GM19240 (cell line): ENCODE measurements around the gene POU5F1.
A peak's percentile ranks its signal among the peaks of the same experiment; 100 is the strongest.
"Not testable (repeated sequence)": the region's sequence is repeated elsewhere in the genome, so short reads cannot be mapped to it uniquely, and the experiment has no call there.

Source experiments
- DNase-seq: peaks from one replicate; pipeline ENCODE4 v3.0.0; 2011; ENCODE audit warnings: low spot score; ENCODE audit not compliant: insufficient read length

POU5F1 gene

DNA sequence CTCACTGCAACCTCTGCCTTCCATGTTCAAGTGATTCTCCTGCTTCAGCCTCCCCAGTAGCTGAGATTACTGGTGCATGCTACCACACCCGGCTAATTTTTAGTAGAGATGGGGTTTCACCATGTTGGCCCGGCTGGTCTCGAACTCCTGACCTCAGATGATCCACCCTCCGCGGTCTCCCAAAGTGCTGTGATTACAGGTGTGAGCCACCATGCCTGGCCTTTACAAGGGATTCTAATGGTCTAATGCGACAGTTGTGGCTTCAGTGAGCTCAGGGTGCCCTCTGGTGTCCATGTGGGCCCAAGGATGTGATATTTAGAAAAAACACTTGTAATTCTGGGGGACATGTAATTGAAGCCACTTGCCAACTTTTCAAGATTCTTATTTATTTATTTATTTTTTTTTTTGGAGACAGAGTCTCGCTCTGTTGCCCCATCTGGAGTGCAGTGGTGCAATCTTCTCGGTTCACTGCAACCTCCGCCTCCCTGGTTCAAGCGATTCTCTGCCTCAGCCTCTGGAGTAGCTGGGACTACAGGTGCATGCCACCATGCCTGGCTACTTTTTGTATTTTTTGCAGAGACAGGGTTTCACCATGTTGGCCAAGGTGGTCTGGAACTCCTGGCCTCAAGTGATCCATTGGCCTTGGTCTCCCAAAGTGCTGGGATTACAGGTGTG, 22.1 kb upstream of the POU5F1 start:
- DNase-seq = not testable (repeated sequence)

DNA sequence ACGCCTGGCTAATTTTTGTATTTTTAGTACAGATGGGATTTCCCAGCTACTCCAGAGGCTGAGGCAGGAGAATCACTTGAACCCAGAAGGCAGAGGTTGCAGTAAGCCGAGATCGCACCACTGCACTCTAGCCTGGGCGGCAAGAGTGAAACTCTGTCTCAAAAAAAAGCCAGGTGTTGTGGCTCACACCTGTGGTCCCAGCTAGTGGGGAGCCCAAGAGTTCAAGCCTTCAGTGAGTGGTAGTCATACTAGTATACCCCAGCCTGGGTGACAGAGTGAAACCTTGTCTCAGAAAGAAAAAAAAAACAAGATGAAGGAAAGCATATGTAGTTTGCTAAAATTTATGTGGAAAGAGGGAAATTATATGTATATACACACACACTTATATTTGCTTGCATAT, 20.0 kb upstream of the POU5F1 start:
- DNase-seq = no peak

DNA sequence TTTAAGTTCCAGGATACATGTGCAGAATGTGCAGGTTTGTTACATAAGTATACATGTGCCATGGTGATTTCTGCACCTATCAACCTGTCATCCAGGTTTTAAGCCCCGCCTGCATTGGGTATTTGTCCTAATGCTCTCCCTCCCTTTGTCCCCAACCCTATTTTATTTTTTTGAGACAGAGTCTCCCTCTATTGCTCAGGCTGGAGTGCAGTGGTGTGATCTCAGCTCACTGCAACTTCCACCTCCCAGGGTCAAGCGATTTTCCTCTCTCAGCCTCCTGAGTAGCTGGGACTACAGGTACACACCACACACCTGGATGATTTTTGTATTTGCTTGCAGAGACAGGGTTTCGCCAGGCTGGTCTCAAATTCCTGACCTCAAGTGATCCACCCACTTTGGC, 18.7 kb upstream of the POU5F1 start:
- DNase-seq = not testable (repeated sequence)

DNA sequence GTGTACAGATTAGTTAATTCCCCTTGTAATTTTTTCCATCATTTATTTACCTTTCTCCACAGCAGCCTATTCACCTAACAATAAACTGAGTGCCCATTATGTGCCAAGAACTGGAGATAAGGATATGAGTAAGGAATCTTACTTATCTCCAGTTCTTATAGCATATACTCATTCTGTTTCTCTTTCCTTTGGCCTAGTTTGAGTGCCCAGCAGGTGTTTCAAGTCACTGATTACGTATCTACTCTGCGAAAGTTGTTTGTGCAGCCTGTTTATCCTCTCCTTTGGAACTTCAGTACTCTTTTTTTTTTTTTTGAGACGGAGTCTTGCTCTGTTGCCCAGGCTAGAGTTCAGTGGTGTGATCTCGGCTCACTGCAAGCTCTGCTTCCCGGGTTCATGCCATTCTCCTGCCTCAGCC, 17.3 kb upstream of the POU5F1 start:
- DNase-seq = no peak

DNA sequence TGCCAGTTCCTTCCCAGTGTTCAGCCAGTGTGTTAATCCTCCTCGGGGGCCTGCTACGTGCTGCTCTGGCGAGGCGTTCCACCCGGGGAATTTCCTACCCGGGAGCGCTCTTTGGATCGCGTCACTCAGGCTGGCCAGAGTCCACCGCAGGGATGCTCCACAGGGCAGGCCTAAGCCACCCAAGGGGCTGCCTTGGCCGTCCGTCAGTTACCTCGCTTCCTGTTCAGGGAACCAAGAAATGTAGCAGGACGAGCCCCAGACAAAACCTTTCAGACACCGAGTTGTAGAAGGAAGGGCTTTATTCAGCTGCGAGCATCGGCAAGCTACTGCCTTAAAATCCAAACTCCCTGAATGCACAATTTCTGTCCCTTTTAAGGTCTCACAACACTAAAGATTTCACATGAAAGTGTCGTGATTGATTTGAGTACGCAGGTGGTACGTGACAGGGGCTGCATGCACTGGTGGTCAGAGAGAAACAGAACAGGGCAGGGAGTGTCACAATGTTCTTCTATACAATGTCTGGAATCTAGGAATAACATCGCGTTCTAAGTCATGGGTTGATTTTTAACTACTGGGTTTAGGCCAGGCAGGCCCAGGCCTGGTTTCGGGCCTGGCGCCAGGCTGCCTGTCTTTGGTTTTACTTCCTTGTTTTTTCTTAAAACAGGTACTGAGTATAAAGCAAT, 15.7 kb upstream of the POU5F1 start:
- no peak for DNase-seq

DNA sequence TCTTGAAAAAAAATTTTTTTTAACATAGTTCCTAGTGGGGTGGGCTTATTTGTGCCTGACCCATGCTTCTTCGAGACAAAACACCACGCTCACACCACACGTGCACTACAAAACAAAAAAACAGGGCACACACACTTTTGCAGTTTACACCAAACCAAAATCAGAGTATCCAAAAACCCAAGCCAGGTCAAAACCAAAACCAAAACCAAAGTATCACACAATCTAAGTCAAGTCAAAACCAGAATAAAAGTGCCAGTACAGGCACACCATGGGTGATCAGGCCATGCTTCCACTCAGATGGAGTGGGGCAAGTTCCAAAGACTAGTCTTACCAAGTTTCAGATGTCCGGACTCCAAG, 15.2 kb upstream of the POU5F1 start:
- not testable (repeated sequence) for DNase-seq

DNA sequence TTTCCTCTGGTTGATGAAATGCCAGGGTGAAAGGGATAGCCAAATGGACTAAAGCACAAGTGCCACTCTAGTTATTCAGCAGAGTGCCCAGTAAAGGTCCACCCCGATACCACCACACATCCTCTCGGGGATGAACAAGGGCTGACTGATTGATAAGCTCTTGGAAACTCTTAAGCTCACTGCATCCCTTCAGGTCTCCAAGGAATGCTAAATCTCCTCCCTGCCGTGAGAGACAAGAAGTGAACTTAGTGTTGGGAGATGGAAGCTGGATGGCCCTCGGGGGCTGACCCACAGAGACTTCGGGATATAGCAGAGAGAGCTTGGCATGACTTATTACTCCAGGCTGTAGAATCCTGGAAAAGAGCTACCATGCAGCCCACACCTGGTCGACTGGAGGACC, 13.4 kb upstream of the POU5F1 start:
- DNase-seq = not testable (repeated sequence)

DNA sequence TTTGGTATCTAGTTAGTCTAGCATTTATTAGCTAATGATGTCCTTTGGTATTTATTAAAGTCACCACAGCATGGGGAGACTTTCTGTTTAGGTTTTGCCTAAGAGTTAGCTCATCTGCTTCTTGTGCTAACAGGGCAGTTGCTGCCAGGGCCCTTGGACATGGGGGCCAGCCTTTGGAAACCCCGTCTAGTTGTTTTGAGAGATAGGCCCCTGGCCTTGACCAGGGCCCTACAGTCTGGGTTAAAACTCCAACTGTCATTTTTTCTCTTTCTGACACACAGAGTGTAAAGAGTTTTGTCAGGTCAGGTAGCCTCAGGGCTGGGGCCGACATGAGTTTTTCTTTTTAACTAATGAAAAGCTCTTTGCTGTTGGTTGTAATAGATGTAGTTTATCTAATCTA, 12.8 kb upstream of the POU5F1 start:
- DNase-seq = not testable (repeated sequence)

DNA sequence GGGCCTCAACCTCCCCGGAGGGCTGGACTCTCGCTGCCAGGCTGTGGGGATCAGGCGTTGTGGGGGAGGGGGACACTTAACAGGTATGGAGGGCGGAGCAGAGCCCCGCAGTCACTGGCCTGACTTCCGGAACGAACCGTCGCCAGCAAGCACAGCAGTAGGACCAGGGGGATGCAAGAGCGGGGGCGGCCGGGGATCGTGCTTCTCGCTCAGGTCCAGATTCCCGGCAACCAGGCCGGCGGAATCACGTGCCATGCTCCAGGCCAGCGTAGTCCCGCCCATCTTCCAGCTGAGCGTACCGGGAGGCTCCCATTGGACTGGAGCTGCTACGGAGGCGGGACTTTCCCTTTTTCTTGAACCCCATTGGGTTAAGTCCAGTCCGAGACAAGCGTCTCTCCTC, 10.0 kb upstream of the POU5F1 start:
- DNase-seq = peak; percentile 68

DNA sequence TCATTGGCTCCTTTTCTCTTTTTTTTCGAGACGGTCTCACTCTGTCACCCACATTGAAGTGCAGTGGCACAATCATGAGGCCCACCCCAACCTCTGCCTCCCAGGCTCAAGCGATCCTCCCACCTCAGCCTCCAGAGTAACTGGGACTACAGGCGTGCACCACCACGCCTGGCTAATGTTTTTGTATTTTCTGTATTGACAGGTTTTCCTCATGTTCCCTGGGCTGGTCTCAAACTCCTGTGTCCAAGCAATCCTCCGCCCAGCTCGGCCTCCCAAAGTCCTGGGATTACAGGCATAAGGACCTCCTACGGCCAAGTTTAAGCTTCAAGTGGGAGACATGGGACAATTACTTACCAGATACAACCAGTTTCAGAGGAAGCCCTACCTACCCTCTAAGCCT, 9.4 kb upstream of the POU5F1 start:
- no peak for DNase-seq

DNA sequence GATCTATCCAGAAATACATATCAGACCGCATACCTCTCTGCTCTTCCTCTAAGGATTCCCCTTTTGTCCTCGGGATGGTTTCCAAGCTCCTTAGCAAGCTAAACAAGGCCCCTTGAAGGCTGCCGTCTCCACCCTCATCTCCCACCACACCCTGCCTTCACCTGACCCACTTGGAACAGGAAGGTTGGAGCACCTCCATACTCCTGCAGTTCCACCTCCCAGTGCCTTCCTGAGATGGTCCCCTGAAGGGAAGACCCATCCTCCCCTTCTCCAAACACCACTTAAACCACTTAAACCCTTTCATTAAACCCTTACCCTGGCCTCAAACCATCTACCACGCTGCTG, 8.5 kb upstream of the POU5F1 start:
- no peak for DNase-seq

DNA sequence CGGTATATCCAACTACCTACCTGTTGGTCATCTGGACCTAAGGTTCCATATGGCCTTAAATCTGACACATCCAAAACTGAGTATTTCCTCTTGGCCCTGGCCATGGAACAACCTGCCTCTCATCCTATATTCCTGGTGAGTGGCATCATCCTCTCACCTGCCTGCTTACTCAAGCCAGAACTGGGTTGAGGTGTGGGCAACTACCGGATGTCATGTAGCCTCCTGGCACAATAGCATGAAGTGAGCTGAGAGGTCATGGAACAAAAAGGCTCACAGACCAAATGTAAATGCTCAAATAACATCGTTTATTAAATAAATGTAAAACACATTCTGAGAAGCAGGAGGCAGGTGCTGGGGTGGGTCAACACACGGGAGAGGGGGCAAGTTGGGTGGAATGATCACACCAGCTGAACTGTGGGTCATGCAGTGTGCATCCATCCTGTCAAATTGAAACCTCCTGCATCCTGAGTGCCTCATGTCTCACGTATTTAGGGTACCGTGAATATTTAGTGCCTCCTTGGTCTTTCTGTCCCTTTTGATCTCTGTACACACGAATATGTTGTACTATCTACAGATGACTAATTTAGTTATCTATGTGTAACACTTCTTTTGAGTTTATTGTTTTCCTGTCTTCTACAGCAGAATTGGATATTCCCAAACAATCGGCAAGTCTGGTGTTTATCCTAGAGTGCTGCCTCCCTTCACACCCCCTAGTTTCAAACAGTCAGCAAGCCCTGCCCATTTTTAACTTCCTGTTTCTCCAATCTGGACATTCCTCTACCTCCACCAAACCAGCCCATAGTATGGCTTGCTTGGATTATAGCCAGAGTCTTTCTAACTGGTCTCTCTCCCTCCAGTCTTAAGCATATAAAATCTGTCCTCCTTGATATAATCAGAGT, 7.9 kb upstream of the POU5F1 start:
- no peak for DNase-seq

DNA sequence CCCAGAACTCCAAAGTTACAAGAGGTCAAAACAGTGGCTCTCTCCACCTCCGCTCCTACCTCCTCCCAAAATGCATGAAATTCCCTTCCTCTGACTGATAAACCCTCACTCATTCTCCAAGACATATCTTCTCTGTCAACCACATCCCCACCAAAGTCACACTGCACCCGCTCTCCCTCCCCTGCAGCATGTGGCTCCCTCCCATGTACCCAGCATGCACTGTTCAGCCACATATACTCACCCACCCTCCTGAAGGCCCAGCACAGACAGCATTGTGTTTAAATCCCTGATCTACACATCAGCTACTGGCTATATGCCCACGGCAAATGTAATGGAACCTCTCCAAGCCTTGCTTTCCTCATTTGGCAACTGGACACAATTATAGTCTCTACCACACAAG, 5.5 kb upstream of the POU5F1 start:
- no peak for DNase-seq

DNA sequence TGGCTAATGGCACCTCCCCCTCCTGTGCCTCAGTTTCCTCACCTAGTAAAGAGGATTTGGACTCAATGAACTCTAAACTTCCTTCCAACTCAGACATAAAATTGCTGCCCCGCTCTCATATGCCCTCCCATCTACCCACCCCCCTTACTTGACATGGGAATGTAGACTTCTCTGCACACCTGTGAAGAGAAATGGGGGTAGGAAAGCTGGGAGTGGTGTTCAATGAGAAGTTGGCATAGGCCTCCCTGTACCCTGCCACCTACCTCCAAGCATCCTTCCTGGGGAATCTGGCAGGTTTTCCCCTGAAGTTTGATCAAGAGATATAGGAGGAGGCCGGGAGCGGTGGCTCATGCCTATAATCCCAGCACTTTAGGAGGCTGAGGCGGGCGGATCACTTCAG, 3.9 kb upstream of the POU5F1 start:
- no peak for DNase-seq

DNA sequence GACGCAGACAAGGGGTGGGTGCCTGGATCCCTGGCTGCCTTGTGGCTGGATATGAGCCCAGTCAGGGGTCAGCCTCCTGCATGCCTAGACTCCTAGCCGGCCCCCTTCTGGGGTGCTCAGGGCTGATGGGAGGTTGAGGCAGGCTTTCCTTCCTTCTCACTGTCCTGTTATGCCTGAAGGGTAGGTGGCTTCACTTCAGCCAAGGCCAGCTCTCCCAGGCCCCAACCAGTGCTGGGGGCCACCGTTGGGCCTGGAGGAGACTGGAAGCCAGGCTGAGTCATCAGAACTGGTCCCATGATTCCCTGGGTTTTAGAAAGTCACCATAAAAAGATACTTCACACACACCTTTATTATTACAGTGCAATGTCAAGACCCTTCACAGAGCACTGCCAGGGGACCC, 2.9 kb upstream of the POU5F1 start:
- no peak for DNase-seq

DNA sequence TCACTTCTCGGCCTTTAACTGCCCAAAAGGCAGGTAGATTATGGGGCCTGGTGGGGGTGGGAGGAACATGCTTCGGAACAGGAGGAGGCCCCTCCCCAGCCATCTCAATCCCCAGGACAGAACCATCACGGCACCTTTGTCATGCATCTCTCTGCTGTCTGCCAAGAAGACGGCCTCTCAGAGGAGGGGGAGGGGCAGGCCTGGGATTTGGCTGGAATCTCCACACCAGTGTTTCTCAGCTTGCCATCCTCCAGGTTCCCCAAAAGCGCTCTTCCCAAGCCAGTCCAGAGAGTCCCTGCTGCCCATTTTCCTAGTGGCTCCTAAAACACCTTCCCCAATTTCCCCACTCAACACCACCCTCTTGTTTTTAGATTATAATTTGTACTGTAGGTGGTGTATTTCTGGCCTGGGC, 2.5 kb upstream of the POU5F1 start:
- DNase-seq = no peak

DNA sequence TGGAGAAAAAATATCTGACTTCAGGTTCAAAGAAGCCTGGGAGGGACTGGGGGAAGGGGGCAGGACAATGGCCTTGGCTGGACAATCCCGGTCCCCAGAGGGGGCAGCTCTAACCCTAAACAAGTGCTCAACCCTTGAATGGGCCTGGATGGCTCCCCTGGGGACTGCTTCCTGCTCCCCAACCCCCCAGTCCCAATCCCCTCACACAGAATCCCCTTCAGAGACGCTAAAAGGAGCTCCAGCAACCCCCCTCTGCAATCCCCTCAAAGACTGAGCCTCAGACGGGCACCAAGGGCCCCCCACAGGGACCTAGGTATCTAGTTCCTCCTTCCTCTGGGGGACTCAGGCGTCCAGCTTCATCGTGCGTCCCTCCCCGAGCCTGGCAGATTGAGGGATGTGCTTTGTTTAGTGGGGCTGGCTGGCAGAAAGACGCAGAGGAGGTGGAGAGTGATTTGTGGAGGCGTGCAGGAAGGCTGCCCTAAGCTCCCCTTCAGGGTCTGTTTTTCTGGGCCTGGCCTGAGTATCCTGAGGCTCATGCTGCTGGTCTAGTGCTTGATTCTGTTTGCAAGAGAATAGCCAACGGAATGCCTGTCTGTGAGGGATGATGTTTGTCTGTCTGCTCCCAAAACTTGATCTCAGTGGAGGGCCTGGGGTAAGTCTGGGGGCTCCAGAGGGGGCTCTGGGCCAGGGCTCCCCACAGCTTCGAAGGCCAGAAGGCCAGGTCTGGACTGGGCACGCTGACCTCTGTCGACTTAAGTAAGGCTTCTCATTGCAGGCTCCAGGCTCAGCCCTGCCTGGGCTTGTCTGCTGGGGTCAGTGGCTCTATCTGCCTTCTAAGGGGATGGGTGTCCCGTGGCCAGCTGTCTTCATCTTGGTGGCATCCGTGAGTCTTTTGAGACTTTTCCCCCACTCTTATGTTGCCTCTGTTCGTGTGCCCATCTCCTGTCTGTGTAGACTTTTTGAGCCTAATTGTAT, 1.7 kb upstream of the POU5F1 start:
- no peak for DNase-seq

DNA sequence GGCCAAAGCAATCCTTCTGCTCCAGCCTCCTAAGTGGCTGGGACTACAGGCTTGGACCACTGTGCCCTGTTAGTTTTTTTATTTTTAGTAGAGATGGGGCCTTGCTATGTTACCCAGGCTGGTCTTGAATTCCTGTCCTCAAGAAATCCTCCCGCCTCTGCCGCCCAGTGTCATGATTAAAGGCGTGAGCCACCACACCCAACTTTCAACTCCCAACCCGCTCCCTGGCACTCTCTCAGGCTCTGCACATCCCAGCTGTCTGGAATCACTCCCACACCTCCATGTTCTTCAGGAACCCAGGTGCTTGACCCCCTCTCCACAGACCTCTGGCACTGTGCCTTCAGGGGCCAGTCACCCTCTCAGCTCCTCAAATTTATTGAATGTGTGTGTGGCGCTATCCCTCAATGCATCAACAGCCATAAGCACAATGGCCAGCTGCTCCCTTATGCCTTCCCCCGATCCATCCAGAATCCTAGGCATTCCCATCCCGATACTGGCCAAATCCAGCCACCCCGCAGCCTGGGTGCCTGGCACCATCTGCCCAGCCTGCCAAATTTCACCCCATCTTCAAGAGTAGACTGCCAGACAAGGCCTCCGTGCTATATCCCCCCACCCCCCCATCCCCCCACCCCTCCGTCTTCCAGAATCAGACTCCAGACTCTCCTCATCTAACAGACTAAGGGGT, 647 bp upstream of the POU5F1 start:
- no peak for DNase-seq

DNA sequence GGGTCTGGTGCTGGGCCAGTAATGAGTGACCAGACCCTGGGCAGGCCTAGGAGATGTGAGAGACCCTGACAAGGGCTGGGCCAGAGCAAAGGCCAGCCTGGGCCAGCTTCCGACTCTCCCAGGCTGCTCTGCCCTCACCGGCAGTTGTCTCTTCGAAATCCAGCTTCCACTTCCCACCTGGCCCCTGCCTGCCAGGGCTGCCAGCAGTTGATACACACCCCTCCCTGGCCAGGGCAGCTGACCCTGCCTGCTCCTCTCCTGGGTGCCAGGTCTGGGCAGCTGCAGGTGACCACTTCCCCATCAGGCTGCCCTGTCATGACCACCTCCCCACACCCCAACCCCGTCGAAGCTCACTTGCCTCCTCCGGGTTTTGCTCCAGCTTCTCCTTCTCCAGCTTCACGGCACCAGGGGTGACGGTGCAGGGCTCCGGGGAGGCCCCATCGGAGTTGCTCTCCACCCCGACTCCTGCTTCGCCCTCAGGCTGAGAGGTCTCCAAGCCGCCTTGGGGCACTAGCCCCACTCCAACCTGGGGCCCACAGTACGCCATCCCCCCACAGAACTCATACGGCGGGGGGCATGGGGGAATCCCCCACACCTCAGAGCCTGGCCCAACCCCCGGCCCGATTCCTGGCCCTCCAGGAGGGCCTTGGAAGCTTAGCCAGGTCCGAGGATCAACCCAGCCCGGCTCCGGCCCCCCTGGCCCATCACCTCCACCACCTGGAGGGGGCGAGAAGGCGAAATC, 453 bp downstream of the POU5F1 start:
- DNase-seq = not testable (repeated sequence)
